Large intestine (tissue), 3 donors: Measurements from ENCODE around the gene KMT5C. TPM values are rescaled to one million over a fixed set of nuclear protein-coding genes. Genes with fewer than 3 reads are reported as not detected.

Experiments
- DNase-seq, 2 donors: peaks; one replicate each; pipeline versions ENCODE4 v3.0.0 to v3.0.0-alpha.2; 2013
- H3K27ac ChIP-seq: one replicate; pipeline ENCODE4 v1.5.1; 2013; ENCODE audit warnings: low read length
- H3K27me3 ChIP-seq: 2 replicates; pipeline ENCODE4 v1.6.1; 2013; ENCODE audit warnings: low read length; ENCODE audit not compliant: control insufficient read depth, insufficient read depth
- H3K36me3 ChIP-seq: 2 replicates; pipeline ENCODE4 v1.6.1; 2013; ENCODE audit warnings: low read length; ENCODE audit not compliant: control insufficient read depth, insufficient read depth
- H3K4me1 ChIP-seq: one replicate; pipeline ENCODE4 v1.6.1; 2013; ENCODE audit warnings: low read length; ENCODE audit not compliant: control insufficient read depth, insufficient read depth
- H3K4me3 ChIP-seq: one replicate; pipeline ENCODE4 v1.5.1; 2013; ENCODE audit warnings: low read length
- H3K9me3 ChIP-seq: one replicate; pipeline ENCODE4 v1.6.1; 2013; ENCODE audit warnings: mild to moderate bottlenecking, low read depth, low read length, moderate library complexity; ENCODE audit not compliant: control insufficient read depth
- WGBS: methylation state at CpG from one replicate; pipeline ENCODE4 v1.1.5; 2013; ENCODE audit warnings: low lambda C conversion rate; ENCODE audit not compliant: insufficient coverage; 5-methylcytosine and 5-hydroxymethylcytosine counted together
- polyA plus RNA-seq: library from polyadenylated mRNA; unstranded; fragments of 120-200 nt; gene quantifications from one replicate; pipeline ENCODE4 v1.2.1, GENCODE V29; 2013

KMT5C gene
- polyA plus RNA-seq, 1 donor, result 21.5 TPM

GRCh38 chr19:55346725-55347441, 7.2 kb downstream of the KMT5C start:
- no CpG with 5 or more reads among the region's 41 CpGs for WGBS
- DNase-seq, result no peak
- peaks cover under 1% of the 10 kb centered on the region for H3K4me1 ChIP-seq

DNA sequence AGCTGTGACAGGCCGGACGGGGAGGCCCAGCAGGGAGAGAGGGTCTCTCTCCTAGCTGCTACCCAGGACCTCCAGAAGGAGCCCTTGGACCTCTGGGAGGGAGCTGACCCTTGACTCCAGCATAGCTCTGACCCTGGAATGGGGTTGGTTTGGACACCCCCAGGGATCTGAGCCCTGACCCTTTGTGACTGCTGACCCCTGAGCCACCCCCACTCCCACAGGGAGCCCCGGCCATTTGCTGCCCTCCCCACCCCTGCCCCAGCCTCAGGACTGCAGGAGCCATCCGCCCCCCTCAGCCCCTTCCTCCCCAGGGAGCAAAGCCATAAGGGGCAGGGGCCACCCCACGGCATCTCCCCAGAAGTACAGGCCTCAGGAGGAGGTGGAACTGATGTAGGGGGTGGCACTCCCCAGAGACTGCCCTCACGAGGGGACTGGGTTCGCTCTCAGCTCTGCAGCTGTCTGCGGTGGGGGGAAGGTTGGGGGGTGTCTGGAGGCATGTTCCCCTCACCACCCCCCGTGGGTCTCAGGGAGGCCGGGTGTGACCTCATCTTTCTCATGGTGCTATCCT, 7.8 kb downstream of the KMT5C start:
- DNase-seq, result no peak
- H3K27me3 ChIP-seq, result peaks cover 15% of the 10 kb centered on the region
- H3K4me3 ChIP-seq, result no peak overlapping the region
- no peaks in the 10 kb centered on the region for H3K4me1 ChIP-seq
- peaks cover 28% of the 10 kb centered on the region for H3K36me3 ChIP-seq
- no peak overlapping the region for H3K27ac ChIP-seq
- WGBS, result no CpG with 5 or more reads among the region's 10 CpGs
- no peaks in the 10 kb centered on the region for H3K9me3 ChIP-seq

More at GRCh38 chr19:55346725-55347441, 7.2 kb downstream of the KMT5C start:
- Histone ChIP-seq H3K36me3 (peaks cover 34% of the 10 kb centered on the region), H3K4me3 (no peak overlapping the region), H3K27ac (no peak overlapping the region), H3K9me3 (no peaks in the 10 kb centered on the region), H3K27me3 (peaks cover 9% of the 10 kb centered on the region)

DNA sequence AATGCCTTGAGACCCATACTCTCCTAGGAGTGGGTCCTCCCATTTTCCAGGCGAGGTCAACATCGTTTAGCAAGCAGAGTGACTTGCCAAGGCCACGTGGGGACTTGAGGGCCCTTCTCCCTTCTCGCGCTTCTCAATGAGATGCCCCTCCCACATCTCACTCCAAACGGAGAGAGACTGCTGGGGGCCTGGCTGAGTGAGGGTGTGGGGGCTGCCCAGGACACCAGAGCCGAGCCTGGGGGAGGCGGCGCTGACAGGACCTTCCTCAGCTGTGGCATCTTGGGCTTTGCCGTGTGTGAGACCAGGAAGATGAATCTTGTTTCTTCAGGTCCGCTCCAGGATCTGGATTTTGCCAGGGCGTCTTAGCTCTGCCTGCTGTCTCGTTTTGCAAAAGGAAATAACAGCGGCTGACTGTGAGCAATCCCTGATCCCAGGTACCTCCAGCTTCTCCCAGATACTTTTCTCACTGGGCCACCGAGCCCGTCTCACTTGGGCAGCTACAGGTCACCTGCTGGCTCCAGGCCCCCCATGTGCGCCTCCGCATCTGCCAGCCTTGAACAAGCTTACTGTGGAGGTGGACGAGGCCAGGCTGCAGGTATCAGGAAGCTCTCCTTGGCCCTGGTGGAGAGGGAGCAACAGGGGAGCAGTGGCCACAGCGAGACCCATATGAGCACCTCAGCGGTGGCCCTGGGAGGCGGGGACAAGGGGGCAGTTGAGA, 8.8 kb downstream of the KMT5C start:
- H3K27me3 ChIP-seq, result peaks cover 25% of the 10 kb centered on the region
- no peaks in the 10 kb centered on the region for H3K9me3 ChIP-seq
- H3K4me3 ChIP-seq, result no peak overlapping the region
- no CpG with 5 or more reads among the region's 22 CpGs for WGBS
- no peak for DNase-seq
- H3K27ac ChIP-seq, result no peak overlapping the region
- H3K4me1 ChIP-seq, result peaks cover 6% of the 10 kb centered on the region
- peaks cover 19% of the 10 kb centered on the region for H3K36me3 ChIP-seq

- peaks cover 13% of the 10 kb centered on the region for H3K4me1 ChIP-seq
- peaks cover 47% of the 10 kb centered on the region for H3K27me3 ChIP-seq
- 100% methylated on average over 1 of the region's 11 CpGs for WGBS
- no peaks in the 10 kb centered on the region for H3K9me3 ChIP-seq
- H3K4me3 ChIP-seq, result no peak overlapping the region
- H3K27ac ChIP-seq, result no peak overlapping the region
- peaks cover 10% of the 10 kb centered on the region for H3K36me3 ChIP-seq
- DNase-seq, result no peak
These were observed 11.1 kb downstream of the KMT5C start for GRCh38 chr19:55350620-55351315.

DNA sequence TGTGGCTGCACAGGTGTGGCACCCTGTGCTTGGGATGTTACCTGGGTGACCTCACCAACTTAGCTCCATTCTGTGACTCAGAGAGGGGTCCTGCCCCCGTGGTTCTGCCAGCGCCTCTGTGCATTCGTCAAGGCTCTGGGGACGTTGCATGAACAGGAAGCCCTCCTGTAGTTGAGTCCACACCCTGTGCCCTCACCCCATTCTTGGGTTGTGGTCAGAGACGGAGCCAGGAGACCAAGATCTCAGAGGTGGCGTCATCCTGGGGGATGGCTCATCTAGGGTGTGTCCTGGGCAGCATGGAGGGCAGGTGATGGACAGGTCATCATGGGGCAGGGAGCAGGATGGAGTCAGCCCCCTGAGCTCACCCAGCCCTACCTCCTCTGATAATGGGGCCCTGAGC, 12.4 kb downstream of the KMT5C start:
- Histone ChIP-seq H3K36me3 (peaks cover 4% of the 10 kb centered on the region), H3K27me3 (peaks cover 59% of the 10 kb centered on the region), H3K4me1 (peaks cover 13% of the 10 kb centered on the region), H3K9me3 (no peaks in the 10 kb centered on the region), H3K4me3 (no peak overlapping the region), H3K27ac (no peak overlapping the region)
- no CpG with 5 or more reads among the region's 6 CpGs for WGBS
- no peak for DNase-seq

- Histone ChIP-seq H3K4me1 (peaks cover 13% of the 10 kb centered on the region), H3K36me3 (no peaks in the 10 kb centered on the region), H3K27ac (no peak overlapping the region), H3K9me3 (no peaks in the 10 kb centered on the region), H3K27me3 (peaks cover 65% of the 10 kb centered on the region), H3K4me3 (no peak overlapping the region)
- DNase-seq, result no peak
- no CpG with 5 or more reads among the region's 25 CpGs for WGBS
These were observed 13.0 kb downstream of the KMT5C start for GRCh38 chr19:55352549-55353145.

DNA sequence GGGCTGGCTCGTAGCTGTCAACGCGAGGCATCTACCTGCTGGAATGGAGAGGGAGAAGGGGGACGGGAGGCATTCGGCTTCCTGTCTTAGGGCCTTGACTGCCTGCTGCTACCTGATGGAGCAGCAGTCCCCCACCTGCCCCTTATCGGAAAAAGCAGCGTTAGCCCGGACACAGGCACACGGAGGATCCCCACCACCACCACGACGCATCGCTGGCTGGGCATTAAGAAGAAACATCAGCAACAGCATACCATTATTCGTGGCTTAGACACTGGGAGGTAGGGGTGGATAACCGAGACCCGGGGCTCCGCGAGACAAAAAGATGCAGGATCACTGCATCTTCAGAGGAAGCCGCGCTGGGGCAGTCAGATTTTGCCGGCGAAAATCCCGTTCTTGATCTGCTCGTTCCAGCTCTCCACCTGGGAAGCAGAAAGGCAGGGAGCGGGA, 13.7 kb downstream of the KMT5C start:
- Histone ChIP-seq H3K4me3 (peak overlapping the region; percentile 37), H3K9me3 (no peaks in the 10 kb centered on the region), H3K27me3 (peaks cover 67% of the 10 kb centered on the region), H3K36me3 (no peaks in the 10 kb centered on the region), H3K4me1 (peaks cover 13% of the 10 kb centered on the region), H3K27ac (no peak overlapping the region)
- no peak for DNase-seq
- WGBS, result no CpG with 5 or more reads among the region's 24 CpGs

GRCh38 chr19:55353803-55354697, 14.4 kb downstream of the KMT5C start:
- H3K27me3 ChIP-seq, result peaks cover 67% of the 10 kb centered on the region
- DNase-seq, result peak in 1 of 2 donors; percentile 78
- no peak overlapping the region for H3K27ac ChIP-seq
- WGBS, result no CpG with 5 or more reads among the region's 72 CpGs
- no peaks in the 10 kb centered on the region for H3K36me3 ChIP-seq
- peaks cover 13% of the 10 kb centered on the region for H3K4me1 ChIP-seq
- peak overlapping the region; percentile 37 for H3K4me3 ChIP-seq
- no peaks in the 10 kb centered on the region for H3K9me3 ChIP-seq

- Histone ChIP-seq H3K4me3 (peak within 1 kb of the TSS; percentile 37), H3K27ac (no peak within 1 kb of the TSS), H3K36me3 (no peaks in the 10 kb centered on the region), H3K9me3 (no peaks in the 10 kb centered on the region), H3K4me1 (peaks cover 13% of the 10 kb centered on the region), H3K27me3 (peaks cover 67% of the 10 kb centered on the region)
- no peak for DNase-seq
- no CpG with 5 or more reads among the region's 43 CpGs for WGBS
These were observed 15.1 kb downstream of the KMT5C start, which contains the start of gene COX6B2 for GRCh38 chr19:55354698-55355212. TSS of gene COX6B2 (minus strand) at chr19:55354719. CDS start at chr19:55354521, 198 bp downstream.
